HG03159 (cell line): ENCODE results near the gene SNX20.

ENCODE experiments used
- ATAC-seq: cut with Tn5 transposase; IDR thresholded peaks from one replicate; pipeline ENCODE4 v1.9.1; 2021; ENCODE audit warnings: mild to moderate bottlenecking, moderate library complexity; ENCODE audit not compliant: unreplicated experiment

Gene SNX20

GRCh38 chr16:50664270-50664669, 16.8 kb downstream of the SNX20 start:
- no peak for ATAC-seq

GRCh38 chr16:50662306-50662940, 18.7 kb downstream of the SNX20 start:
- no peak for ATAC-seq

GRCh38 chr16:50659806-50660205, 21.3 kb downstream of the SNX20 start:
- ATAC-seq: no peak

DNA sequence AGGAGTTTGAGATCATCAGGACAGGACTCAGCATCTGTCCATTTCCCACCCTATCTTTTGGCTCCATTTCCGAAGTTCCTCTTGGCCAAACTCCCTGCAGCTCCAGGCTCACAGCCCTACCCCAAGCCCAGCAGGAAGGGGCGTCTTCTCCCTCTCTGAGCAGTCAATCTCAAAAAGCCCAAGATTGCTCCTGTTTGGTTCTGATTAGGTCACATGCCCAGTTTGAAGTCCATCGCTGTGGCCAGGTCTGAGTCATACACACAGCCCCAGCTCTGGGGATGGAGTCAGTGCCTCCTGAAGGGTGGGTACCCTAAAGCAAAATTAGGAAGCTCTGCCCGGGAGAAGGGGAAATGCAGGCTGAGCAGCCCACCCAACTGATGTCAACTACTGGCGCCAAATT, 23.9 kb downstream of the SNX20 start:
- no peak for ATAC-seq

- ATAC-seq: no peak
These were observed 25.5 kb downstream of the SNX20 start for GRCh38 chr16:50655558-50656055.

DNA sequence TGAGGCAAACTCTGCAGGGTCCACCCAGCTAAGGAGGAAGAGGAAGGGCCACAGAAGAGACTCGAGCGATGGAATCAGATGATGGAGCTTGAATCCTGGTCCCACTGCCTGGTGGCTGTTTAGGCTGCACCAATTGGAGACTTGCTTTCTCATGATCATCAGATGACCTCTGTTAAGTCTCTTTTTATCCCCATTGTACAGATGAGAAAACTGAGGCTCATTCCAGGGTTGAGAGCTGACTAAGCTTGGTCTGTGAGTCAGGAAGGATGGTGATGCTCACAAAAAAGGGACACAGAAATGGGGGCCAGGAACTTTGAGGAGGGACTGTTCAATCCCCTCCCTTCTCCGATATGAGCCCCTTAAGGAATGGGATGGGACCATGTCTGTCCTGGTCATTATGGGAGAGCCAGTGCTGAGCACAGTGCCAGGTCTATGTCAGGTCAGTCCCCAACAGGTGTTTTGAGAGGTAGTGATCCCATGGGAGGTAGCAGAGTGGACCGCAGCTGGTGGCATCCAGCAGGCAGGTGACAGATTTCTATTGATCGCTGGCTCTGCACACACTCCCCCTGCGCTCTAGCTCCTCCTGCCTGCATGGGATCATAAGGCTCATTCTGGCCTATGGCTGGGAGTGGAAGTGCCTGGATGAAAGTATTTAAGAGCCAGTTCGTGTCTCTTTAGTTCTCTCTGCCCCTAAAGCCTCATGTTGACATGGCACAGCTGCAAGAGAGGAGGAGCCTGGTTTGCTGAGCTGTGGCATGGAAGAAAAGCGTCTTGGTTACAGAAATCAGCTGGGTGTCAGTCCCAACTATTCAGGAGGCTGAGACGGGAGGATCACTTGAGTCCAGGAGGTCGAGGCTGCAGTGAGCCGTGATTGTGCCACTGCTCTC, 27.2 kb downstream of the SNX20 start:
- no peak for ATAC-seq

DNA sequence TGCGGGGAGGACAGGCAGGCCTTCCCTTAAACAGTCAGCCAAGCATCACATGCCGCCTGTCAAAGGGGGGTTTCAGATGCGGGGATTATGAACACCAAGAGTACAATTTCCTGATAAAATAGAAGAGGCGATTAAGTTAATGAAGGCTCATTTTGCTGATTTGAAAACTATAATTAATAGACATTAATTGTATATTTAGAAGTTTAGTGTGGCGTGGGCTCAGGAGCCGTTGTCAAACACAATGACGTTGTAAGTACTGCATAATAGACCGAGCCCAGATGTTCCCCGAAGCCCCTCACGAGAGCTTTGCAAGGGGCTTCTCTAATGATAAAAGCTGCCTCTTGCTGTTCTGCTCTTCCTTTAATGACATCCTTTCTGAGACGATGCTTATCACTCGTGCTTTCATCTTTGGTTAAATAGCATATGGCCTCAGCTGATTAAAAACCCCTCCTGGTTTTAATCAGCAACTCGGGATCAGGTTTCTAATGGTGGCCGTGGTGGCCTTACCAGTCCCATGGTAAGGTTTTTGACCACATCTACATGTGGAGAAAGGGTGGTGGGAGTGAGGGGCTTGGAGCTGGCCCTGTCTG, 28.2 kb downstream of the SNX20 start:
- no peak for ATAC-seq

DNA sequence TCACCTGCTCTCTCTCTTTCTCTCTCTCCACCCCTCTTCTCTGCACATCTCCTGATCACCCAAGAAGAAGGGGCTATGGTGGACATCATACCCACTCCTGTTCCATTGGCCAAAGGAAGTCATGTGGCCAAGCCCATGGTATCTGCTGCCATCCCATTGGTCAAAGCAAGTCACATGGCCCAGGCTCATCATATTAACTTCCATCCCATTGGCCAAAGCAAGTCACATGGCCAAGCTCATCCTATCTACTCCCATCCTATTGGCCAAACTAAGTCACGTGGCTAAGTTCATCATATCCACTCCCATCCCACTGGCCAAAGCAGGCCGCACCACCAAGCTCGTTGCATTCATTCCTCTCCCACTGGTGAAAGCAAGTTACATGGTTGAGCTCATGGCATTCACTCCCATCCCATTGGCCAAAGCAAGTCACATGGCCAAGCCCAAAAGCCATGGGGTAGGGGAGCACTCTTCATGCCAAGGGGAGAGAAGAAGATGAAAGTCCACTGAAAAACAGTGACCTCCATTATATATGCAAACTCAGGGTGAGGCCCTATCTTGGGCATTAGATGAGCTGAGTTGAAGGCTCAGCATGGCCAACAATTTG, 29.2 kb downstream of the SNX20 start:
- ATAC-seq: no peak

- no peak for ATAC-seq
These were observed 34.8 kb downstream of the SNX20 start for GRCh38 chr16:50646345-50646744.

DNA sequence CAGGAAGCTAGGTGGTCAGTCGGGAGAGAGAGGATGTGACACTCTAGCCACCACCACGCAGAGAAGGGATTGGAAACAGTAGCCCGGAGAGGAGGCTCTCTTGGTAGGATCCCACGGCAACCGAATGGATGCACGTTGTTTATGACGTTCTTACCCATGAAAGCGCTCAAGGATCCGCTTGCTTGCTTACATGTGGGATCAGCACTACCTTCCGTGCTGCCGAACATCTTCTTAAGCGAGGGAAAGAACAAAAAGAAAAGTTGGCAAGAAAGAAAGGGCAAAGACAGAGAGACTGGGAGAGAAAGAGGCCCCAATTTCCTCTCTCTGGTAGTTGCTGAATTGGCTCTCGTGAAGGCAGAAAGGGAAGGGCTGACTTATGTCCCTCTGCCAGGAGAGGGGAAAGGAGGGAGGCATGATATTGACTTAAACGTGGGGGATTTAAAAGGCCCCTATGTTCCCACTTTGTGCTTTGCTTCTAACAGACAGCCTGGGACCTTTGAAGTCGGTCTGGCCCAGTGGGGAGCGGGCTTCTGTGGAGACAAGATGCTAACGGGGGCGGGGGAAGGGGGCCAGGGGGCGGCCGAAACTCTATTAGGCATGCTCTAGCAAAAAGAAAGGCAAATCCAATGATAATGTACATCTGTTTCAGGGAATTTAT, 35.4 kb downstream of the SNX20 start:
- ATAC-seq: no peak

- ATAC-seq: no peak
These were observed 36.4 kb downstream of the SNX20 start for GRCh38 chr16:50644729-50645128.

DNA sequence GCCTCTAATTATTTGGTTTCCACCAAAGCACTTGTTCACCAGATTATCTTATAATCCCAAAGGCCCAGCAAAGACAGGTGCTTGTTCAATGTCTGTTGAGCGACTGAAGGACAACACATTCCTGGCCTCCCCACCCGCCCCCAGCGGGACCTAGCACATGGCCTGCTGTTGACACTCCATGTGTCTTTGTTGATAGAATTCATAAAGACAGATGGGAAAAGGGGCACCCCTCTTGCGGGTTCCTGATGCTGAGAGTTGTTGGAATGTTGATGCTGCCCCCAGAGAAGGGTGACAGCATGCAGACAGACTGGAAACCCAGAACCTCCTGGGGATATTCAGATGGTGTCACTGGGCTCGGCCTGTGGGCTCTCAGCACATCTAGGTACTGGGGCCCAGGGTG, 36.9 kb downstream of the SNX20 start:
- no peak for ATAC-seq

DNA sequence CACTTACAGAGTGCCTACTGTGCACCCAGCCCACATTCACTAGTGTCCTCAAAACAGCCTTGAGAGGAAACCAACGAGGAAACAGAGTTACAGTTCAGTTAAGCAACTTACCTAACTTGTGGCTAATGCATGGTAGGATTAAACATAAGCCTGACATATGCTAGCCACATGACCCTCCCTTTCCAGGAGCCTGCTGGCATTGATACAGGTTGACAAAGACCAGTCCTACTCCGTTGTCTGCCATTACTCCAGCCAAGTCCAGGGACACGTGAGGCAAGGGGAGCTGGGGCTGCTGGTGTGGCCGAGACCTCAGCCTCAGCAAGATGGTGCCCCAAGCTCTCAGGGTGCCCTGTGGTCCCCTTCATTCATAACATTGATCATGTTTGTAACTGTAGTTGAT, 37.9 kb downstream of the SNX20 start:
- no peak for ATAC-seq

GRCh38 chr16:50642349-50642748, 38.8 kb downstream of the SNX20 start:
- ATAC-seq: no peak

DNA sequence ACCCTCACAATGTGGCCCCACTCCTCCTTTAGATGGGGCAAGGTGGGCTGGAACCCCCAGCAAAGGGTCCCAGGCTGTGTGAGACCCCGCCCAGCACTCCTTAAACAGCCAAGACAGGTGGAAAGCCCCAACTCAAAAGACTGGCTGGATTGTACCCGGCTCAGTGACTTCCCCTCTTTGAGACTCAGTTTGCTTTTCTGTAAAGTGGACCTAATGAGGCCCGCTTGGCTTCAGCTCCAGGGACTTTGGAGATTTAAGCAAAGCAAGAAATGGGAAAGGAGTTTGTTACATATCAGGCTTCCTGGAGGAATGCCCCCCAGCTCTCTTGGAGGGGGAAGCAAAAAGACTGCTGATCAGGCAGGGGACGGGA, 39.3 kb downstream of the SNX20 start:
- no peak for ATAC-seq

DNA sequence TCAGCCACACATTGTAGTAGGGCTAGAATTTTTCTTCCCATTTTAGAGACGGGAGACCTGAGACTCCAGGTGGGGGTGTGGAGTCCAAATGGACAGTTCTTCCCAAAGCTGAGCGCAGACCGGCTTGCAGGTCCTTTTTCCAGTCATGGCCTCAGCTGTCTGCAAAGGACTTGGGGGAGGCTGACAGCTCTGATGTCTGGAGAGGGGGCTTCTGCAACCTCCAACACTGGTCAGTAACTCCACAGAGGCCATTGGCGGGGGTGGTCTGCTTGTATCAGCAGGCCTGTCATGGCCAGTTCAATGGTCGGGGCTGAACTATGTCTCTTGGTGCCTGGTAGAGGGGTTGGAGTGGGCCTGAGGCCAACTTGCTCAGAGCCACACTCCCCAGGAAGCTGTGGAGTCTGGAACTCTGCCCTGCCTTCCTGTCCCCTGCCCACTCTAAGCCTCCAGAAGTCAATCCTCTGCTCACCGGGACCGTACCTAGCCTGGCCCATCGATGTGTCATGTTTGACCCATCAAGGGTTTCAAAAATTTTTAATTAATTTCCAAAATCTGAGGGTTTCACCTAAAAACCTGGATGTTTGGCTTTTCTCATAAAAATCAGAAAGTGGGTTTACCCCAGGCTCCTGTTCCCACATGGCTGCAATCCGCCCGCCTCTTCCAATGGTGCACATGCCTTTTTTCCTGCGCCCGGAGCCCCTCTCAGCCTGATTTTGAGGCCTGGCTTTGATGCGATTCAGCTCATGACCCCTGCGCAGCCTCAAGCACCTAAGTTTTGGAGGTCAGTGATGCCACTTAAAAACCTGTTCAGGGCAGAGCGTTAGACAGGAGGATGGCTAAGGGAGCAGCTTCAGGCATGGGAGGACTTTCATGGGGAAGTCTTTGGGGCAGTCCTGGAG, 39.9 kb downstream of the SNX20 start:
- no peak for ATAC-seq

GRCh38 chr16:50640391-50640790, 40.7 kb downstream of the SNX20 start:
- no peak for ATAC-seq

DNA sequence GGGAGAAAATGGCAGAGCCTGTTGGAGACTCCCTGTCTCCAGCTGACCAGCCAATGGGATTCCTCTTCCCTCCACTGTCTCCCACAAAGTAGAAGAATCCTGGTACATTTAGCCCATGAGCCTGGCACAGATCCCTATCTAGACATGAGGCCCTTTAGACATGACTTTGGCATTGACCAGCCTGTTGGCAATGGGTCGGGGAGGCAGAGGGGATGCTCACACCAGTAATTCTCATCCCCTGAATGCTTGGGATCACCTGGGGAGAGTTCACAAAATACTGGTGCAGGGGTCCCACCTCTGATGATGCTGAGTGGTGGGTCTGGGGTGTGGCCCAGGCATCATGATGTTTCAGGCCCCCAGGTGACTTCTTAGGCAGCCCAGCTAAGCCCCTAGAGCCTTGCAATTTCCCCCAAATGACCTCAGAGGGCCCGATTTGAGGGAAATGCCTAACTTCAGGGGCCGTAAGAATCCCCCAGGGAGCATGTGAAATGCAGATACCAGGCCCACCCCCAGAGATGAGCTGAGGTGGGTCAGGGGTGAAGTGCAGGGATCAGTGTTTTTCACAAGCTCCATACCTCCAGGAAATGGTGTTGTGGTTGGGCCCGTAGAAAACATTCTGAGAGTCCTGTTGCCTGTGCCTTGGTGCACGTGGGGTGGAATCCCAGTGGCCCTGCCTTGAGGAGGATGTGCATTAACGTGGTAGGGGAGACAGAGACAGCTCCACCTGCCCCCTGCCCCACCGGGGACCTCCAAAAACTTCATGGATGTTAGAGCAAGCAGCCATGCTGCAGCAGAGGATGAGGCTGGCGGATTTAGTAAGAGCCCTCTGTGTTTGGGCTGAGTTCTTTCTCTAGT, 42.1 kb downstream of the SNX20 start:
- ATAC-seq: no peak
